KG1 (cell line): ENCODE results near the gene RIC8B.
"Not testable (repeated sequence)": the region's sequence is repeated elsewhere in the genome, so short reads cannot be mapped to it uniquely, and the experiment has no call there.

ENCODE experiments used
- DNase-seq: peaks from one replicate; lab custom pipeline; 2025; lab: John Stamatoyannopoulos, UW

Gene RIC8B

GRCh38 chr12:106903241-106903945, 128.9 kb downstream of the RIC8B start:
- no peak for DNase-seq

GRCh38 chr12:106906715-106907114, 132.2 kb downstream of the RIC8B start:
- DNase-seq = no peak

- no peak for DNase-seq
Observed at GRCh38 chr12:106907411-106907810, 132.9 kb downstream of the RIC8B start.

- DNase-seq = no peak
Observed at GRCh38 chr12:106907846-106908245, 133.4 kb downstream of the RIC8B start.

GRCh38 chr12:106908561-106908960, 134.1 kb downstream of the RIC8B start:
- no peak for DNase-seq

- DNase-seq = no peak
Observed at GRCh38 chr12:106910202-106910601, 135.7 kb downstream of the RIC8B start.

GRCh38 chr12:106911581-106911980, 137.1 kb downstream of the RIC8B start:
- DNase-seq = no peak

- no peak for DNase-seq
Observed at GRCh38 chr12:106913456-106913855, 139.0 kb downstream of the RIC8B start.

GRCh38 chr12:106914796-106915634, 140.5 kb downstream of the RIC8B start:
- no peak for DNase-seq

GRCh38 chr12:106915635-106916026, 141.1 kb downstream of the RIC8B start:
- DNase-seq = no peak

- no peak for DNase-seq
Observed at GRCh38 chr12:106917503-106917902, 143.0 kb downstream of the RIC8B start.

- no peak for DNase-seq
Observed at GRCh38 chr12:106918746-106919145, 144.3 kb downstream of the RIC8B start.

GRCh38 chr12:106919910-106920544, 145.5 kb downstream of the RIC8B start:
- no peak for DNase-seq

GRCh38 chr12:106921976-106922375, 147.5 kb downstream of the RIC8B start:
- not testable (repeated sequence) for DNase-seq

GRCh38 chr12:106923594-106923993, 149.1 kb downstream of the RIC8B start:
- not testable (repeated sequence) for DNase-seq

- no peak for DNase-seq
Observed at GRCh38 chr12:106924268-106924861, 149.9 kb downstream of the RIC8B start.

GRCh38 chr12:106926657-106927056, 152.2 kb downstream of the RIC8B start:
- DNase-seq = no peak

GRCh38 chr12:106934277-106934676, 159.8 kb downstream of the RIC8B start:
- no peak for DNase-seq
